Activated CD4-positive, alpha-beta T cell treated with anti-CD3 and anti-CD28 coated beads, Interleukin-2, amount 10 ng/mL, durations not matched to agents 24 days and 14 days (primary cell): Measurements from ENCODE around the gene FMNL1. TPM values are rescaled to one million over a fixed set of nuclear protein-coding genes. Genes with fewer than 3 reads are reported as not detected.

Experiments used
- DNase-seq: peaks from one replicate; pipeline ENCODE4 v3.0.0; 2022
- H3K27ac Mint-ChIP-seq: one replicate; pipeline ENCODE4 v1.8.0; 2022; ENCODE audit warnings: mild to moderate bottlenecking, mixed read lengths
- H3K27me3 Mint-ChIP-seq: one replicate; pipeline ENCODE4 v1.8.0; 2022; ENCODE audit warnings: mixed read lengths
- H3K36me3 Mint-ChIP-seq: one replicate; pipeline ENCODE4 v1.8.0; 2022; ENCODE audit warnings: low read depth, mild to moderate bottlenecking, mixed read lengths
- H3K4me1 Mint-ChIP-seq: one replicate; pipeline ENCODE4 v1.8.0; 2021; ENCODE audit warnings: mixed read lengths
- H3K4me3 Mint-ChIP-seq: one replicate; pipeline ENCODE4 v1.8.0; 2022; ENCODE audit warnings: mild to moderate bottlenecking, moderate library complexity, mixed read lengths
- H3K9me3 Mint-ChIP-seq: one replicate; pipeline ENCODE4 v1.8.0; 2021; ENCODE audit warnings: mixed read lengths
- intact Hi-C: fragments of 100-400 bp; cut with micrococcal nuclease; formaldehyde crosslinking; loops from one replicate; pipeline ENCODE4 v1.15.1; 2023
- total RNA-seq: library from RNA; stranded (reverse); gene quantifications from 2 replicates; pipeline ENCODE4 v1.2.3, GENCODE V29; 2022

The FMNL1 gene
- total RNA-seq, 1 donor from 2014 or later, result 325 TPM

- Mint-ChIP-seq H3K4me1 (peaks cover 13% of the 10 kb centered on the region), H3K9me3 (no peaks in the 10 kb centered on the region), H3K4me3 (peak overlapping the region; percentile 79), H3K27me3 (no peaks in the 10 kb centered on the region), H3K27ac (peak overlapping the region; percentile 58), H3K36me3 (peaks cover 34% of the 10 kb centered on the region)
- intact Hi-C loops, result no loop called here
- DNase-seq, result no peak
Observed at GRCh38 chr17:45262516-45263476, 41.1 kb downstream of the FMNL1 start.

GRCh38 chr17:45263477-45263860, 41.8 kb downstream of the FMNL1 start:
- H3K36me3 Mint-ChIP-seq, result peaks cover 40% of the 10 kb centered on the region
- no peaks in the 10 kb centered on the region for H3K9me3 Mint-ChIP-seq
- H3K4me3 Mint-ChIP-seq, result peak overlapping the region; percentile 61
- H3K27ac Mint-ChIP-seq, result no peak overlapping the region
- peaks cover 13% of the 10 kb centered on the region for H3K4me1 Mint-ChIP-seq
- DNase-seq, result no peak
- intact Hi-C loops, result no loop called here
- no peaks in the 10 kb centered on the region for H3K27me3 Mint-ChIP-seq

- H3K27me3 Mint-ChIP-seq, result no peaks in the 10 kb centered on the region
- H3K4me1 Mint-ChIP-seq, result peaks cover 15% of the 10 kb centered on the region
- peaks cover 48% of the 10 kb centered on the region for H3K36me3 Mint-ChIP-seq
- no peak overlapping the region for H3K4me3 Mint-ChIP-seq
- intact Hi-C loops, result no loop called here
- no peak for DNase-seq
- no peak overlapping the region for H3K27ac Mint-ChIP-seq
- H3K9me3 Mint-ChIP-seq, result no peaks in the 10 kb centered on the region
Observed at GRCh38 chr17:45264430-45264829, 42.7 kb downstream of the FMNL1 start.

GRCh38 chr17:45264988-45265387, 43.3 kb downstream of the FMNL1 start:
- intact Hi-C loops, result no loop called here
- no peak for DNase-seq
- Mint-ChIP-seq H3K4me1 (peaks cover 19% of the 10 kb centered on the region), H3K4me3 (no peak overlapping the region), H3K9me3 (no peaks in the 10 kb centered on the region), H3K36me3 (peaks cover 53% of the 10 kb centered on the region), H3K27me3 (no peaks in the 10 kb centered on the region), H3K27ac (peak overlapping the region; percentile 29)

GRCh38 chr17:45265821-45266220, 44.1 kb downstream of the FMNL1 start:
- intact Hi-C loops, result no loop called here
- Mint-ChIP-seq H3K9me3 (no peaks in the 10 kb centered on the region), H3K36me3 (peaks cover 61% of the 10 kb centered on the region), H3K27me3 (no peaks in the 10 kb centered on the region), H3K4me3 (no peak overlapping the region), H3K4me1 (peaks cover 24% of the 10 kb centered on the region), H3K27ac (no peak overlapping the region)
- no peak for DNase-seq

- intact Hi-C loops, result no loop called here
- no peaks in the 10 kb centered on the region for H3K27me3 Mint-ChIP-seq
- H3K4me1 Mint-ChIP-seq, result peaks cover 26% of the 10 kb centered on the region
- no peaks in the 10 kb centered on the region for H3K9me3 Mint-ChIP-seq
- H3K4me3 Mint-ChIP-seq, result no peak overlapping the region
- no peak overlapping the region for H3K27ac Mint-ChIP-seq
- H3K36me3 Mint-ChIP-seq, result peaks cover 64% of the 10 kb centered on the region
- DNase-seq, result no peak
Observed at GRCh38 chr17:45266372-45266926, 44.8 kb downstream of the FMNL1 start.

- peak overlapping the region; percentile 47 for H3K27ac Mint-ChIP-seq
- peaks cover 26% of the 10 kb centered on the region for H3K4me1 Mint-ChIP-seq
- no peaks in the 10 kb centered on the region for H3K9me3 Mint-ChIP-seq
- no peaks in the 10 kb centered on the region for H3K27me3 Mint-ChIP-seq
- no peak for DNase-seq
- intact Hi-C loops, result no loop called here
- peaks cover 65% of the 10 kb centered on the region for H3K36me3 Mint-ChIP-seq
- no peak overlapping the region for H3K4me3 Mint-ChIP-seq
Observed at GRCh38 chr17:45267436-45268055, 45.9 kb downstream of the FMNL1 start.

- no peaks in the 10 kb centered on the region for H3K27me3 Mint-ChIP-seq
- peaks cover 70% of the 10 kb centered on the region for H3K36me3 Mint-ChIP-seq
- peak overlapping the region; percentile 81 for H3K27ac Mint-ChIP-seq
- peak overlapping the region; percentile 9 for H3K4me3 Mint-ChIP-seq
- H3K9me3 Mint-ChIP-seq, result no peaks in the 10 kb centered on the region
- intact Hi-C loops, result no loop called here
- no peak for DNase-seq
- peaks cover 20% of the 10 kb centered on the region for H3K4me1 Mint-ChIP-seq
Observed at GRCh38 chr17:45269912-45270311, 48.2 kb downstream of the FMNL1 start.

GRCh38 chr17:45270828-45271418, 49.2 kb downstream of the FMNL1 start:
- no peaks in the 10 kb centered on the region for H3K9me3 Mint-ChIP-seq
- peak; percentile 86 for DNase-seq
- intact Hi-C loops, result loop anchor here (1.0 kb wide), 1 partner anchor 52 kb away; no protein-coding TSS in a partner anchor
- peak overlapping the region; percentile 45 for H3K27ac Mint-ChIP-seq
- no peaks in the 10 kb centered on the region for H3K27me3 Mint-ChIP-seq
- H3K36me3 Mint-ChIP-seq, result peaks cover 67% of the 10 kb centered on the region
- H3K4me1 Mint-ChIP-seq, result peaks cover 20% of the 10 kb centered on the region
- H3K4me3 Mint-ChIP-seq, result no peak overlapping the region

GRCh38 chr17:45271603-45272002, 49.9 kb downstream of the FMNL1 start:
- Mint-ChIP-seq H3K9me3 (no peaks in the 10 kb centered on the region), H3K36me3 (peaks cover 63% of the 10 kb centered on the region), H3K27me3 (no peaks in the 10 kb centered on the region), H3K4me1 (peaks cover 17% of the 10 kb centered on the region), H3K4me3 (no peak overlapping the region), H3K27ac (no peak overlapping the region)
- intact Hi-C loops, result loop anchor here (1.0 kb wide), 1 partner anchor 52 kb away; no protein-coding TSS in a partner anchor
- DNase-seq, result no peak

GRCh38 chr17:45273551-45273957, 51.9 kb downstream of the FMNL1 start:
- peaks cover 48% of the 10 kb centered on the region for H3K36me3 Mint-ChIP-seq
- no peaks in the 10 kb centered on the region for H3K9me3 Mint-ChIP-seq
- H3K4me3 Mint-ChIP-seq, result no peak overlapping the region
- DNase-seq, result no peak
- H3K27me3 Mint-ChIP-seq, result no peaks in the 10 kb centered on the region
- intact Hi-C loops, result no loop called here
- peak overlapping the region; percentile 45 for H3K27ac Mint-ChIP-seq
- H3K4me1 Mint-ChIP-seq, result peaks cover 29% of the 10 kb centered on the region

- H3K27me3 Mint-ChIP-seq, result no peaks in the 10 kb centered on the region
- peaks cover 29% of the 10 kb centered on the region for H3K4me1 Mint-ChIP-seq
- DNase-seq, result no peak
- H3K9me3 Mint-ChIP-seq, result no peaks in the 10 kb centered on the region
- intact Hi-C loops, result no loop called here
- peaks cover 46% of the 10 kb centered on the region for H3K36me3 Mint-ChIP-seq
- H3K4me3 Mint-ChIP-seq, result no peak overlapping the region
- peak overlapping the region; percentile 51 for H3K27ac Mint-ChIP-seq
Observed at GRCh38 chr17:45274033-45274432, 52.3 kb downstream of the FMNL1 start.

GRCh38 chr17:45276031-45276430, 54.3 kb downstream of the FMNL1 start:
- no peak for DNase-seq
- no peaks in the 10 kb centered on the region for H3K27me3 Mint-ChIP-seq
- peaks cover 41% of the 10 kb centered on the region for H3K36me3 Mint-ChIP-seq
- intact Hi-C loops, result no loop called here
- H3K4me3 Mint-ChIP-seq, result no peak overlapping the region
- H3K27ac Mint-ChIP-seq, result no peak overlapping the region
- H3K4me1 Mint-ChIP-seq, result peaks cover 14% of the 10 kb centered on the region
- no peaks in the 10 kb centered on the region for H3K9me3 Mint-ChIP-seq
